IPS-18c (cell line): ENCODE data around the gene PPP4R4.
A peak's percentile ranks its signal among the peaks of the same experiment; 100 is the strongest.

Experiments
- H3K4me3 ChIP-seq: 2 replicates; pipeline ENCODE4 v1.7.0; 2013; ENCODE audit warnings: low read depth, mild to moderate bottlenecking, low read length, moderate library complexity; ENCODE audit not compliant: insufficient read depth
- H3K9me3 ChIP-seq: one replicate; pipeline ENCODE4 v1.6.1; 2013; ENCODE audit warnings: mild to moderate bottlenecking, low read length, moderate library complexity; ENCODE audit not compliant: control insufficient read depth, insufficient read depth

PPP4R4 gene

GRCh38 chr14:94173885-94174603 is at the start of gene PPP4R4:
PPP4R4 (plus strand) TSS chr14:94174322; CDS start chr14:94174466, 144 bp downstream.
- Histone ChIP-seq H3K4me3 (peak within 1 kb of the TSS; percentile 76), H3K9me3 (no peaks in the 10 kb centered on the region)

- H3K4me3 ChIP-seq = no peak overlapping the region
These were observed 49.3 kb upstream of the PPP4R4 start for GRCh38 chr14:94124582-94125377.

GRCh38 chr14:94125659-94126418 is 48.3 kb upstream of the PPP4R4 start:
- Histone ChIP-seq H3K4me3 (no peak overlapping the region), H3K9me3 (no peaks in the 10 kb centered on the region)

More at GRCh38 chr14:94124582-94125377, 49.3 kb upstream of the PPP4R4 start:
- no peaks in the 10 kb centered on the region for H3K9me3 ChIP-seq

GRCh38 chr14:94126419-94126677 is 47.8 kb upstream of the PPP4R4 start:
- no peak overlapping the region for H3K4me3 ChIP-seq
- H3K9me3 ChIP-seq = no peaks in the 10 kb centered on the region

GRCh38 chr14:94126800-94127199 is 47.3 kb upstream of the PPP4R4 start:
- H3K4me3 ChIP-seq = no peak overlapping the region
- H3K9me3 ChIP-seq = no peaks in the 10 kb centered on the region

- Histone ChIP-seq H3K4me3 (no peak overlapping the region), H3K9me3 (no peaks in the 10 kb centered on the region)
These were observed 46.8 kb upstream of the PPP4R4 start for GRCh38 chr14:94127330-94127729.

- no peaks in the 10 kb centered on the region for H3K9me3 ChIP-seq
- peak overlapping the region; percentile 55; the same call in 1 of the 2 replicates for H3K4me3 ChIP-seq
These were observed 45.8 kb upstream of the PPP4R4 start for GRCh38 chr14:94128216-94128839.

GRCh38 chr14:94129111-94129757 is 44.9 kb upstream of the PPP4R4 start, which contains the start of gene IFI27L2:
IFI27L2 (minus strand) TSS chr14:94129604; CDS start chr14:94129564, 40 bp downstream.
- Histone ChIP-seq H3K9me3 (no peaks in the 10 kb centered on the region), H3K4me3 (peak within 1 kb of the TSS; percentile 55)

- no peaks in the 10 kb centered on the region for H3K9me3 ChIP-seq
These were observed 44.2 kb upstream of the PPP4R4 start for GRCh38 chr14:94129758-94130414.

GRCh38 chr14:94132285-94132887 is 41.7 kb upstream of the PPP4R4 start:
- Histone ChIP-seq H3K9me3 (no peaks in the 10 kb centered on the region), H3K4me3 (no peak overlapping the region)

More at GRCh38 chr14:94129758-94130414, 44.2 kb upstream of the PPP4R4 start:
- peak overlapping the region; percentile 55; the same call in 1 of the 2 replicates for H3K4me3 ChIP-seq

- no peak overlapping the region for H3K4me3 ChIP-seq
- H3K9me3 ChIP-seq = no peaks in the 10 kb centered on the region
These were observed 38.6 kb upstream of the PPP4R4 start for GRCh38 chr14:94135476-94135875.

GRCh38 chr14:94136575-94137331 is 37.4 kb upstream of the PPP4R4 start:
- no peak overlapping the region for H3K4me3 ChIP-seq
- H3K9me3 ChIP-seq = no peaks in the 10 kb centered on the region

- Histone ChIP-seq H3K9me3 (no peaks in the 10 kb centered on the region), H3K4me3 (no peak overlapping the region)
These were observed 35.9 kb upstream of the PPP4R4 start for GRCh38 chr14:94138251-94138650.

- H3K4me3 ChIP-seq = no peak overlapping the region
- no peaks in the 10 kb centered on the region for H3K9me3 ChIP-seq
These were observed 35.1 kb upstream of the PPP4R4 start for GRCh38 chr14:94139006-94139405.

- Histone ChIP-seq H3K9me3 (no peaks in the 10 kb centered on the region), H3K4me3 (no peak overlapping the region)
These were observed 34.7 kb upstream of the PPP4R4 start for GRCh38 chr14:94139421-94139820.
